Measurements from ENCODE around the gene CTLA4. TPM values are rescaled to one million over a fixed set of nuclear protein-coding genes. Genes with fewer than 3 reads are reported as not detected.

Gene CTLA4
- total RNA-seq, 2 experiments from 2014 or later = not detected

DNA sequence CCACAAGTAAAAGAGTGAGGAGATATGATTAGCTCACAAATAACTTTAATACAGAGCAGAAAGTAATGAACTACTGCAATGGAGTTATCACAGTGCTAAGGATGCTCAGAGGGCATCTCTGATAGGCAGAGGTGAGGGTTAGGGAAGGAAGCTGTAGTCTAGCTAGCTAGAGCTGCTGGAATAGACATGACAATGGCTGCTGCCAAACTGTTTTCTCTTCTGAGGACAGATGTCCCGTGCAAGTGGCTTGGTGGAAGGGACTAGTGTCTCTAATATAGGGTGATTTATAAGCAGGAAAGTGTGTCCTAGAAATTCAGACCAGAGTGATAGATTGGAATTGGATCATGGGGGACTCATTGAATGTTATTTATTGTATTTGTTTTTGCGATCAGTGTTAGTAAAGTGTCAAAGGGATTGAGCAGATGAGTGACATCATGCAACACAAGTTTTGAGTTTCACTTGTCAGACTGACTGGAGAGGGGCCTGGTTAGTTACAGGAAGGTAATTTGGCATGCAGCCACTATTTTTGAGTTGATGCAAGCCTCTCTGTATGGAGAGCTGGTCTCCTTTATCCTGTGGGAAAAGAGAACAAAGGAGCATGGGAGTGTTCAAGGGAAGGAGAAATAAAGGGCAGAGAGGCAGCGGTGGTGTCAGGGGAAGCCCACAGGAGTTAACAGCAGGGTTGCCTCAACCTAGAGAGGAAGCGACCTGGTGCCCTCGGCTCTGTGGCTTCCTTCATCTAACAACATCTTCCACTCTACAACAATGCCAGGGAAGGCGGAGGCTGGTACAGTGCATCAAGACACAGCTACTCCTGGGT lies 1.9 kb downstream of the CTLA4 start:
- Histone ChIP-seq H3K79me2 (ENCODE audit: insufficient read depth, low read depth, low read length) (no peaks in the 10 kb centered on the region), H3K9me2 (ENCODE audit: insufficient read depth, low read length) (no peaks in the 10 kb centered on the region), H3K27ac (ENCODE audit: low read depth, low read length, poor library complexity, severe bottlenecking) (no peak overlapping the region), H3K4me2 (ENCODE audit: low read length) (no peak overlapping the region), H3K4me1 (ENCODE audit: insufficient read depth, low read length, poor library complexity, severe bottlenecking) (peaks cover 7% of the 10 kb centered on the region), H3K9me3 (ENCODE audit: low read length) (no peaks in the 10 kb centered on the region), H2AFZ (ENCODE audit: low read length) (no peak overlapping the region), H3K36me3 (ENCODE audit: insufficient read depth, low read length) (no peaks in the 10 kb centered on the region), H4K20me1 (ENCODE audit: insufficient read depth, low read length) (no peaks in the 10 kb centered on the region), H3K4me3 (ENCODE audit: low read depth, low read length, poor library complexity, severe bottlenecking) (no peak overlapping the region)
- POLR2A ChIA-PET = interaction anchor here (0.6 to 2.2 kb wide), 6 partner anchors 8 to 719 kb away, joined by 3 to 8 read pairs (median 4); no protein-coding TSS in a partner anchor
- no peak for DNase-seq (ENCODE audit: low spot score)
- TF ChIP-seq CTCF (conservative IDR thresholded peaks at IDR 0.05; ENCODE audit: low read length) = no peak
- no peak for TF ChIP-seq EZH2phosphoT487 (IDR thresholded peaks at IDR 0.05; ENCODE audit: borderline replicate concordance, low read depth, low read length)
- CTCF ChIA-PET (ENCODE audit: unreplicated experiment) = no interaction called here
- intact Hi-C loops (cut with micrococcal nuclease; ENCODE audit: unreplicated experiment) = no loop called here
- no TSS peak for BruUV-seq (replicated peaks)

DNA sequence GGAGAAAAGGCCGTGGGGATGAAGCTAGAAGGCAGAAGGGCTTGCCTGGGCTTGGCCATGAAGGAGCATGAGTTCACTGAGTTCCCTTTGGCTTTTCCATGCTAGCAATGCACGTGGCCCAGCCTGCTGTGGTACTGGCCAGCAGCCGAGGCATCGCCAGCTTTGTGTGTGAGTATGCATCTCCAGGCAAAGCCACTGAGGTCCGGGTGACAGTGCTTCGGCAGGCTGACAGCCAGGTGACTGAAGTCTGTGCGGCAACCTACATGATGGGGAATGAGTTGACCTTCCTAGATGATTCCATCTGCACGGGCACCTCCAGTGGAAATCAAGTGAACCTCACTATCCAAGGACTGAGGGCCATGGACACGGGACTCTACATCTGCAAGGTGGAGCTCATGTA lies 2.9 kb downstream of the CTLA4 start:
- Histone ChIP-seq H3K4me2 (ENCODE audit: low read length) (no peak overlapping the region), H4K20me1 (ENCODE audit: insufficient read depth, low read length) (no peaks in the 10 kb centered on the region), H2AFZ (ENCODE audit: low read length) (no peak overlapping the region), H3K27ac (ENCODE audit: low read depth, low read length, poor library complexity, severe bottlenecking) (no peak overlapping the region), H3K36me3 (ENCODE audit: insufficient read depth, low read length) (no peaks in the 10 kb centered on the region), H3K4me1 (ENCODE audit: insufficient read depth, low read length, poor library complexity, severe bottlenecking) (peaks cover 11% of the 10 kb centered on the region), H3K4me3 (ENCODE audit: low read depth, low read length, poor library complexity, severe bottlenecking) (no peak overlapping the region), H3K9me3 (ENCODE audit: low read length) (no peaks in the 10 kb centered on the region), H3K79me2 (ENCODE audit: insufficient read depth, low read depth, low read length) (no peaks in the 10 kb centered on the region), H3K9me2 (ENCODE audit: insufficient read depth, low read length) (no peaks in the 10 kb centered on the region)
- POLR2A ChIA-PET = interaction anchor here (0.6 to 1.1 kb wide), 3 partner anchors 9 to 718 kb away, joined by 3 to 7 read pairs (median 3); no protein-coding TSS in a partner anchor
- intact Hi-C loops (cut with micrococcal nuclease; ENCODE audit: unreplicated experiment) = no loop called here
- DNase-seq (ENCODE audit: low spot score) = no peak
- no TSS peak for BruUV-seq (replicated peaks)
- no peak for TF ChIP-seq EZH2phosphoT487 (IDR thresholded peaks at IDR 0.05; ENCODE audit: borderline replicate concordance, low read depth, low read length)
- TF ChIP-seq CTCF (conservative IDR thresholded peaks at IDR 0.05; ENCODE audit: low read length) = no peak
- CTCF ChIA-PET (ENCODE audit: unreplicated experiment) = no interaction called here

- no peak overlapping the region for H3K4me3 ChIP-seq (ENCODE audit: low read depth, low read length, poor library complexity, severe bottlenecking)
These were observed 3.4 kb downstream of the CTLA4 start for GRCh38 chr2:203870941-203871340.

More at GRCh38 chr2:203870941-203871340, 3.4 kb downstream of the CTLA4 start:
- no peak for DNase-seq (ENCODE audit: low spot score)
- Histone ChIP-seq H3K36me3 (ENCODE audit: insufficient read depth, low read length) (no peaks in the 10 kb centered on the region), H3K4me1 (ENCODE audit: insufficient read depth, low read length, poor library complexity, severe bottlenecking) (peaks cover 11% of the 10 kb centered on the region), H4K20me1 (ENCODE audit: insufficient read depth, low read length) (no peaks in the 10 kb centered on the region), H3K9me3 (ENCODE audit: low read length) (no peaks in the 10 kb centered on the region), H3K9me2 (ENCODE audit: insufficient read depth, low read length) (no peaks in the 10 kb centered on the region), H3K79me2 (ENCODE audit: insufficient read depth, low read depth, low read length) (no peaks in the 10 kb centered on the region), H3K27ac (ENCODE audit: low read depth, low read length, poor library complexity, severe bottlenecking) (no peak overlapping the region), H2AFZ (ENCODE audit: low read length) (no peak overlapping the region; the same call in 1 of the 2 replicates), H3K4me2 (ENCODE audit: low read length) (no peak overlapping the region)
- POLR2A ChIA-PET = no interaction called here
- no TSS peak for BruUV-seq (replicated peaks)
- CTCF ChIA-PET (ENCODE audit: unreplicated experiment) = interaction anchor here (1.0 kb wide), 1 partner anchor 38 kb away, joined by 3 read pairs; no protein-coding TSS in a partner anchor
- no peak for TF ChIP-seq CTCF (conservative IDR thresholded peaks at IDR 0.05; ENCODE audit: low read length)
- TF ChIP-seq EZH2phosphoT487 (IDR thresholded peaks at IDR 0.05; ENCODE audit: borderline replicate concordance, low read depth, low read length) = no peak
- intact Hi-C loops (cut with micrococcal nuclease; ENCODE audit: unreplicated experiment) = no loop called here

Data from OCI-LY7 (cell line).